Measurements from ENCODE around the gene NCMAP.

Gene NCMAP

GRCh38 chr1:24554714-24555113 lies 1.2 kb upstream of the NCMAP start:
- no peak overlapping the region for H3K4me3 ChIP-seq (ENCODE audit: low read depth, low read length)
- DNase-seq (ENCODE audit: low read depth) = no peak
- no peak for TF ChIP-seq MAX (IDR thresholded peaks at IDR 0.05; ENCODE audit: low read depth, low read length)
- no peak for TF ChIP-seq POLR2A (IDR thresholded peaks at IDR 0.05; ENCODE audit: extremely low read depth, insufficient read length)
- TF ChIP-seq CTCF (IDR thresholded peaks at IDR 0.05; ENCODE audit: low read depth, low read length) = no peak

- no peak overlapping the region for H3K4me3 ChIP-seq (ENCODE audit: low read depth, low read length)
- DNase-seq (ENCODE audit: low read depth) = no peak
- TF ChIP-seq MYC (IDR thresholded peaks at IDR 0.05; ENCODE audit: low read depth, low read length) = no peak
- no peak for TF ChIP-seq CTCF (IDR thresholded peaks at IDR 0.05; ENCODE audit: low read depth, low read length)
- no peak for TF ChIP-seq POLR2A (IDR thresholded peaks at IDR 0.05; ENCODE audit: extremely low read depth, insufficient read length)
- no peak for TF ChIP-seq MAX (IDR thresholded peaks at IDR 0.05; ENCODE audit: low read depth, low read length)
These were observed 518 bp downstream of the NCMAP start for GRCh38 chr1:24556414-24556795.

GRCh38 chr1:24557220-24557619 lies 1.3 kb downstream of the NCMAP start:
- no peak overlapping the region for H3K4me3 ChIP-seq (ENCODE audit: low read depth, low read length)
- no peak for TF ChIP-seq MAX (IDR thresholded peaks at IDR 0.05; ENCODE audit: low read depth, low read length)
- TF ChIP-seq CTCF (IDR thresholded peaks at IDR 0.05; ENCODE audit: low read depth, low read length) = no peak
- TF ChIP-seq MYC (IDR thresholded peaks at IDR 0.05; ENCODE audit: low read depth, low read length) = no peak
- no peak for TF ChIP-seq POLR2A (IDR thresholded peaks at IDR 0.05; ENCODE audit: extremely low read depth, insufficient read length)
- DNase-seq (ENCODE audit: low read depth) = no peak

- no peak for DNase-seq (ENCODE audit: low read depth)
- TF ChIP-seq POLR2A (IDR thresholded peaks at IDR 0.05; ENCODE audit: extremely low read depth, insufficient read length) (no peak), CTCF (IDR thresholded peaks at IDR 0.05; ENCODE audit: low read depth, low read length) (no peak), MYC (IDR thresholded peaks at IDR 0.05; ENCODE audit: low read depth, low read length) (no peak), MAX (IDR thresholded peaks at IDR 0.05; ENCODE audit: low read depth, low read length) (no peak)
- no peak overlapping the region for H3K4me3 ChIP-seq (ENCODE audit: low read depth, low read length)
These were observed 1.8 kb downstream of the NCMAP start for GRCh38 chr1:24557711-24558131.

- H3K4me3 ChIP-seq (ENCODE audit: low read depth, low read length) = no peak overlapping the region
- DNase-seq (ENCODE audit: low read depth) = no peak
- TF ChIP-seq CTCF (IDR thresholded peaks at IDR 0.05; ENCODE audit: low read depth, low read length) (no peak), POLR2A (IDR thresholded peaks at IDR 0.05; ENCODE audit: extremely low read depth, insufficient read length) (no peak), MAX (IDR thresholded peaks at IDR 0.05; ENCODE audit: low read depth, low read length) (no peak), MYC (IDR thresholded peaks at IDR 0.05; ENCODE audit: low read depth, low read length) (no peak)
These were observed 2.6 kb downstream of the NCMAP start for GRCh38 chr1:24558455-24558854.

All from NB4 (cell line).